AG09309 (cell line): Measurements from ENCODE around the gene B3GALT5.

Experiments used
- DNase-seq: peaks from one replicate; pipeline ENCODE4 v3.0.0-alpha.2; 2010; ENCODE audit warnings: low read depth
- H3K4me3 ChIP-seq: 2 replicates; pipeline ENCODE4 v1.5.1; 2011; ENCODE audit warnings: mild to moderate bottlenecking, low read depth, low read length, moderate library complexity; ENCODE audit not compliant: control insufficient read depth
- TF ChIP-seq, protein P1 (sequence below): IDR thresholded peaks from 2 replicates; pipeline ENCODE4 v1.5.1; 2011; ENCODE audit warnings: mild to moderate bottlenecking, low read depth, low read length, inconsistent platforms; ENCODE audit not compliant: insufficient read depth, control insufficient read depth; ENCODE audit errors: missing control alignments

Gene B3GALT5

DNA sequence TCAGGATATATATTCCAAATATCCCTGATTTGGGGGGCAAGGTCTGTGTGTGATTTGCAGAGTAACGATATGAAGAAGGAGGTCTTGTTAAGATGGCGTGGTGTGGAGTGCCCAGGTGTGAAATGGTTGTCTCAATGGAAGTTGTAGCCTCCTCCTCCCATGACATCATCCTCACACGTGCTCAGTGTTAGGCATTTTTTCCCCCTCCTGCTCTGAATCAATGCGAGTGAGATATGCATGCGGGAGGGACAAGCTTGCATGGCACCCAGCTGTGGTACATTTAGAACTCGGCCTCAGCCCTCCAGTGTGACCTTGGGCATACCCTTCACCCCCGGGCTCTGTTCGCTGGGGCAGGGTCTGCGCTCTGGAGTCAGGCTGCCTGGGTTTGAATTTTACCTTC, 55.6 kb downstream of the B3GALT5 start:
- no peak for DNase-seq
- TF ChIP-seq, protein P1, sequence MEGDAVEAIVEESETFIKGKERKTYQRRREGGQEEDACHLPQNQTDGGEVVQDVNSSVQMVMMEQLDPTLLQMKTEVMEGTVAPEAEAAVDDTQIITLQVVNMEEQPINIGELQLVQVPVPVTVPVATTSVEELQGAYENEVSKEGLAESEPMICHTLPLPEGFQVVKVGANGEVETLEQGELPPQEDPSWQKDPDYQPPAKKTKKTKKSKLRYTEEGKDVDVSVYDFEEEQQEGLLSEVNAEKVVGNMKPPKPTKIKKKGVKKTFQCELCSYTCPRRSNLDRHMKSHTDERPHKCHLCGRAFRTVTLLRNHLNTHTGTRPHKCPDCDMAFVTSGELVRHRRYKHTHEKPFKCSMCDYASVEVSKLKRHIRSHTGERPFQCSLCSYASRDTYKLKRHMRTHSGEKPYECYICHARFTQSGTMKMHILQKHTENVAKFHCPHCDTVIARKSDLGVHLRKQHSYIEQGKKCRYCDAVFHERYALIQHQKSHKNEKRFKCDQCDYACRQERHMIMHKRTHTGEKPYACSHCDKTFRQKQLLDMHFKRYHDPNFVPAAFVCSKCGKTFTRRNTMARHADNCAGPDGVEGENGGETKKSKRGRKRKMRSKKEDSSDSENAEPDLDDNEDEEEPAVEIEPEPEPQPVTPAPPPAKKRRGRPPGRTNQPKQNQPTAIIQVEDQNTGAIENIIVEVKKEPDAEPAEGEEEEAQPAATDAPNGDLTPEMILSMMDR = no peak
- H3K4me3 ChIP-seq = no peak overlapping the region

- DNase-seq = no peak
- TF ChIP-seq, protein P1 = no peak
- H3K4me3 ChIP-seq = no peak overlapping the region
These were observed 56.7 kb downstream of the B3GALT5 start for GRCh38 chr21:39669485-39669884.

GRCh38 chr21:39669976-39670661, 57.4 kb downstream of the B3GALT5 start:
- no peak for DNase-seq
- TF ChIP-seq, protein P1 = no peak

GRCh38 chr21:39670701-39671100, 58.0 kb downstream of the B3GALT5 start:
- DNase-seq = no peak

More at GRCh38 chr21:39669976-39670661, 57.4 kb downstream of the B3GALT5 start:
- no peak overlapping the region for H3K4me3 ChIP-seq

DNA sequence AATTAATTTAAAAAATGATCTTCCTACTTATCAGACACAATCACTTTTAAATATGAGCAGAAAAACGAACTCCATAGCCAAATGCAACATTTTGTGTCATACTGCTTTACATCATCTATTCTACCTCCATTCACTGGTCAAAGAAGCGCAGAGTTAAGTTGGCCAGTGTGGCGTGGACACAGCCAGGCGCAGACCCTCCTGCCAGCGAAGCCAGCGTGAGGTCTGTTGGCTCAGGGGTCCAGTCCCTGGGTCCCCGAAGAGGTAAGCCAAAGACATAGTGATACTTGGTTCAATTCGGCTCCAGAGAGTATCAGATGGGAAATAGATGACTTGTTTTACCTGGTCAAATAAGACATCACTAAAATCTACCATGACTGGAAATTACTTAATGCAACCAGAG, 59.2 kb downstream of the B3GALT5 start:
- TF ChIP-seq, protein P1 = no peak
- H3K4me3 ChIP-seq = no peak overlapping the region
- no peak for DNase-seq

More at GRCh38 chr21:39670701-39671100, 58.0 kb downstream of the B3GALT5 start:
- TF ChIP-seq, protein P1 = no peak
- no peak overlapping the region for H3K4me3 ChIP-seq

DNA sequence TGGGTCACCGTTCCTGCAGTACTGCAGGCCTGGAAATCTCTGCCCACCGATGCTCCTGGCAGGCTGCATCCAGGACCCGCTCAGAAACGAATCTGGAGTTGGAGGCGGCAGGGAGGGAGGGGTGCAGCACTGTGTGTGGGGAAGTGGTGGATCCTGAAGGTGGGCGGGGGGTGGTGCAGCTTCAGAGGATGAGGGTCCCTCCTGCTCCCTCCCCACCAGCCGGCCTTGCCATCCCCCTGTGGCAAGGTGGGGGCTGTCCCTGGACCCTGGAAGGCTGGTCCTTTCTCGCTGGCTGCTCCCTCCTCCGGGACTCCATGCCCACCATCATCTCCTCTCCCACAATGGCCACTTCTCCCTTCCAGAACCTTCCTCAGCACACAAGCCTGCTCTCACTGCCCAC, 60.4 kb downstream of the B3GALT5 start:
- no peak overlapping the region for H3K4me3 ChIP-seq
- TF ChIP-seq, protein P1 = no peak
- no peak for DNase-seq
